ENCODE results near the gene LRRC57.

The LRRC57 gene

GRCh38 chr15:42528970-42529369 is 19.6 kb downstream of the LRRC57 start:
- peaks cover 61 to 100% (median 88%) of the 10 kb centered on the region in 11 experiments for H3K36me3 ChIP-seq
- H3K9ac ChIP-seq: no peak overlapping the region
- no peaks in the 10 kb centered on the region for H3K9me3 ChIP-seq (replicated peaks in 1 of 11)
- H3K4me1 ChIP-seq: no peaks in the 10 kb centered on the region
- no peak overlapping the region for H3K4me3 ChIP-seq
- peaks cover 0 to 15% (median 0%) of the 10 kb centered on the region in 11 experiments; a peak in 2 of 22 replicates for H4K20me1 ChIP-seq
- H3K27ac ChIP-seq: no peak overlapping the region
- no peak overlapping the region for H3K4me2 ChIP-seq
- H3K27me3 ChIP-seq: no peaks in the 10 kb centered on the region
- TF ChIP-seq Cebpa-rat (IDR thresholded peaks at IDR 0.05): no peak

- H4K20me1 ChIP-seq: peaks cover 0 to 30% (median 0%) of the 10 kb centered on the region in 11 experiments; a peak in 4 of 22 replicates
- H3K9me3 ChIP-seq (replicated peaks in 1 of 11): no peaks in the 10 kb centered on the region
- H3K4me1 ChIP-seq: no peaks in the 10 kb centered on the region
- H3K27me3 ChIP-seq: no peaks in the 10 kb centered on the region
- H3K9ac ChIP-seq: no peak overlapping the region
- H3K4me3 ChIP-seq: no peak overlapping the region
- H3K27ac ChIP-seq: no peak overlapping the region
- peaks cover 63 to 100% (median 82%) of the 10 kb centered on the region in 11 experiments for H3K36me3 ChIP-seq
- no peak for TF ChIP-seq Cebpa-rat (IDR thresholded peaks at IDR 0.05)
- no peak overlapping the region for H3K4me2 ChIP-seq
Measured at GRCh38 chr15:42523331-42523730, 25.3 kb downstream of the LRRC57 start.

GRCh38 chr15:42511007-42511391 is 37.6 kb downstream of the LRRC57 start:
- Histone ChIP-seq H3K4me3 (no peak overlapping the region), H3K36me3 (peaks cover 34 to 84% (median 74%) of the 10 kb centered on the region in 11 experiments), H3K27me3 (no peaks in the 10 kb centered on the region), H3K27ac (peak overlapping the region in 7 of 11 experiments; percentile 1 to 67 (median 50); a peak in 10 of 22 replicates), H4K20me1 (peaks cover 0 to 88% (median 38%) of the 10 kb centered on the region in 11 experiments; a peak in 17 of 22 replicates), H3K4me2 (peak overlapping the region in 8 of 11 experiments; percentile 6 to 82 (median 58); a peak in 12 of 22 replicates), H3K9ac (peak overlapping the region in 4 of 11 experiments; percentile 3 to 52 (median 25); a peak in 7 of 22 replicates), H3K9me3 (replicated peaks in 1 of 11) (no peaks in the 10 kb centered on the region), H3K4me1 (peaks cover 0 to 45% (median 13%) of the 10 kb centered on the region in 10 experiments; a peak in 13 of 20 replicates)
- TF ChIP-seq Cebpa-rat (IDR thresholded peaks at IDR 0.05): 0 out of 22 replicates have a peak, but pooled peaks of 1 of the 11 experiments have one; percentile 19

DNA sequence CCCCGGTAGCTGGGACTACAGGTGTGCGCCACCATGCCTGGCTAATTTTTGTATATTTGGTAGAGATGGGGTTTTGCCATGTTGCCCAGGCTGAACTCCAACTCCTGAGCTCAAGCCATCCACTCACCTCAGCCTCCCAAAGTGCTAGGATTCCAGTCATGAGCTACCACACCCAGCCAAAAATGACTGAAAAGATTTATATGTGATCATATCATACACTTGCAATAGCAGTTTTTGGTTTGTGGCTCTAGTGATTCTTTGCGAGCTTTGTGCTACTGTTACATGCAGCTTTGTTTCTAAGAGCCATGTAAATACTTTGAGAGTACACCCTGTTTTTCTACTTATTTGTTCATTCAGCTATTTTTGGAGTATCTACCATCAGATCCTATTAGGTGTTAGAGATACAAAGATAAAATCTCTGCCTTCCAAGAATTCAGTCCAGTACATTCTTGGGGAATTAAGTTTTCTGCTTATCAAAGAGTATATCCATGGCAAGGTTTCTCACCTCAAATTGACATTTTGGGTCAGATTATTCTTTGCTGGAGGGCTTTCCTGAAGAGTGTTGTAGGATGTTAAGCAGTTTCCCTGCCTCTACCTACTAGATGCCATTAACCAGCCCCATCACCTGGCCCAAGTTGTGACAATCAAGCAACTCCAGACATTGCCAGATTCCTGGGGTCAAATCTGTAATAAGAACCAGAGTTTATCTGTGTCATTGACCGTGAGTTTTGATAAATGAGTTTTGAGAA is 38.2 kb downstream of the LRRC57 start:
- H3K9me3 ChIP-seq (replicated peaks in 1 of 11): no peaks in the 10 kb centered on the region
- H4K20me1 ChIP-seq: peaks cover 0 to 93% (median 44%) of the 10 kb centered on the region in 11 experiments; a peak in 17 of 22 replicates
- H3K36me3 ChIP-seq: peaks cover 28 to 82% (median 71%) of the 10 kb centered on the region in 11 experiments
- H3K4me1 ChIP-seq: peaks cover 0 to 47% (median 13%) of the 10 kb centered on the region in 10 experiments; a peak in 13 of 20 replicates
- no peaks in the 10 kb centered on the region for H3K27me3 ChIP-seq
- H3K4me2 ChIP-seq: peak overlapping the region in 8 of 11 experiments; percentile 6 to 82 (median 58); a peak in 12 of 22 replicates
- peak overlapping the region in 4 of 11 experiments; percentile 3 to 52 (median 25); a peak in 4 of 22 replicates for H3K9ac ChIP-seq
- TF ChIP-seq Cebpa-rat (IDR thresholded peaks at IDR 0.05): no peak
- H3K27ac ChIP-seq: peak overlapping the region in 7 of 11 experiments; percentile 1 to 67 (median 50); a peak in 10 of 22 replicates
- no peak overlapping the region for H3K4me3 ChIP-seq

GRCh38 chr15:42508263-42508690 is 40.3 kb downstream of the LRRC57 start:
- H3K4me1 ChIP-seq: peaks cover 0 to 69% (median 19%) of the 10 kb centered on the region in 10 experiments; a peak in 15 of 20 replicates

GRCh38 chr15:42507514-42507913 is 41.1 kb downstream of the LRRC57 start:
- no peaks in the 10 kb centered on the region for H3K27me3 ChIP-seq
- no peaks in the 10 kb centered on the region for H3K9me3 ChIP-seq (replicated peaks in 1 of 11)
- peaks cover 0 to 76% (median 19%) of the 10 kb centered on the region in 10 experiments; a peak in 15 of 20 replicates for H3K4me1 ChIP-seq
- no peak for TF ChIP-seq Cebpa-rat (IDR thresholded peaks at IDR 0.05)
- H3K27ac ChIP-seq: no peak overlapping the region
- no peak overlapping the region for H3K4me2 ChIP-seq
- no peak overlapping the region for H3K9ac ChIP-seq
- peaks cover under 1 to 81% (median 45%) of the 10 kb centered on the region in 11 experiments; a peak in 21 of 22 replicates for H3K36me3 ChIP-seq
- peaks cover 0 to 99% (median 68%) of the 10 kb centered on the region in 11 experiments; a peak in 18 of 22 replicates for H4K20me1 ChIP-seq
- H3K4me3 ChIP-seq: no peak overlapping the region

More at GRCh38 chr15:42508263-42508690, 40.3 kb downstream of the LRRC57 start:
- Histone ChIP-seq H3K27ac (no peak overlapping the region), H4K20me1 (peaks cover 0 to 99% (median 63%) of the 10 kb centered on the region in 11 experiments; a peak in 18 of 22 replicates), H3K36me3 (peaks cover 8 to 81% (median 51%) of the 10 kb centered on the region in 11 experiments), H3K4me3 (no peak overlapping the region), H3K27me3 (no peaks in the 10 kb centered on the region), H3K9me3 (replicated peaks in 1 of 11) (no peaks in the 10 kb centered on the region), H3K4me2 (no peak overlapping the region), H3K9ac (no peak overlapping the region)
- TF ChIP-seq Cebpa-rat (IDR thresholded peaks at IDR 0.05): no peak

GRCh38 chr15:42504631-42505030 is 44.0 kb downstream of the LRRC57 start:
- Histone ChIP-seq H3K9me3 (replicated peaks in 1 of 11) (no peaks in the 10 kb centered on the region), H3K4me2 (peak overlapping the region in 1 of 11 experiments; percentile 67; a peak in 2 of 22 replicates), H3K4me1 (peaks cover 0 to 82% (median 26%) of the 10 kb centered on the region in 10 experiments; a peak in 18 of 20 replicates), H3K4me3 (no peak overlapping the region), H3K27ac (no peak overlapping the region), H4K20me1 (peaks cover 0 to 97% (median 74%) of the 10 kb centered on the region in 11 experiments; a peak in 18 of 22 replicates), H3K36me3 (peaks cover 6 to 90% (median 34%) of the 10 kb centered on the region in 11 experiments; a peak in 20 of 22 replicates), H3K27me3 (no peaks in the 10 kb centered on the region), H3K9ac (no peak overlapping the region)
- TF ChIP-seq Cebpa-rat (IDR thresholded peaks at IDR 0.05): no peak

- H3K4me1 ChIP-seq: peaks cover 0 to 87% (median 33%) of the 10 kb centered on the region in 10 experiments; a peak in 18 of 20 replicates
- H3K27ac ChIP-seq: peak overlapping the region in 2 of 11 experiments; percentile 24 to 44; a peak in 4 of 22 replicates
- no peak for TF ChIP-seq Cebpa-rat (IDR thresholded peaks at IDR 0.05)
- H3K36me3 ChIP-seq: peaks cover 6 to 94% (median 37%) of the 10 kb centered on the region in 11 experiments; a peak in 20 of 22 replicates
- H4K20me1 ChIP-seq: peaks cover 0 to 94% (median 72%) of the 10 kb centered on the region in 11 experiments; a peak in 18 of 22 replicates
- no peaks in the 10 kb centered on the region for H3K9me3 ChIP-seq (replicated peaks in 1 of 11)
- H3K9ac ChIP-seq: no peak overlapping the region
- H3K4me2 ChIP-seq: peak overlapping the region in 5 of 11 experiments; percentile 1 to 75 (median 50); a peak in 7 of 22 replicates
- no peaks in the 10 kb centered on the region for H3K27me3 ChIP-seq
- H3K4me3 ChIP-seq: no peak overlapping the region
Measured at GRCh38 chr15:42503825-42504224, 44.8 kb downstream of the LRRC57 start.
